Glomerular endothelial cell (primary cell): ENCODE data around the gene KIAA0825. TPM values are rescaled to one million over a fixed set of nuclear protein-coding genes. Genes with fewer than 3 reads are reported as not detected.

Experiments
- DNase-seq: peaks from one replicate; pipeline ENCODE4 v3.0.0-alpha.2; 2011; ENCODE audit warnings: low read depth, low spot score; ENCODE audit errors: extremely low read depth
- total RNA-seq: library from RNA; depleted of rRNA; stranded (reverse); fragments of >200 nt; gene quantifications from 2 replicates; pipeline ENCODE4 v1.2.3, GENCODE V29; 2015

Gene KIAA0825
- total RNA-seq, 1 donor from 2014 or later: 3.0 TPM

DNA sequence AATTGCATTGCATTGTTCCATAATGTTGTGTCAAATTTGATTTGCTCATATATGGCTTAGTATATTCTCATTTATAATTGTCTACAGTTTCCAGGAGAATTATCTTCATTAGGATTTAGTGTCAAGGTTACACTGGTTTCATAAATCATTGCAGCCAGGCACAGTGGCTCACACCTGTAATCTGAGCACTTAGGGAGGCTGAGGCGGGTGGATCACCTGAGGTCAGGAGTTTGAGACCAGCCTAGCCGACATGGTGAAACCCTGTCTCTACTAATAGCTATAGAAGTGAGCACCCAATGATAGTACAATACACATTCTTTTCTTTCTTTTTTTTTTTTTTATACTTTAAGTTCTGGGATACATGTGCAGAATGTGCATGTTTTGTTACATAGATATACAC, 282.5 kb downstream of the KIAA0825 start:
- no peak for DNase-seq

DNA sequence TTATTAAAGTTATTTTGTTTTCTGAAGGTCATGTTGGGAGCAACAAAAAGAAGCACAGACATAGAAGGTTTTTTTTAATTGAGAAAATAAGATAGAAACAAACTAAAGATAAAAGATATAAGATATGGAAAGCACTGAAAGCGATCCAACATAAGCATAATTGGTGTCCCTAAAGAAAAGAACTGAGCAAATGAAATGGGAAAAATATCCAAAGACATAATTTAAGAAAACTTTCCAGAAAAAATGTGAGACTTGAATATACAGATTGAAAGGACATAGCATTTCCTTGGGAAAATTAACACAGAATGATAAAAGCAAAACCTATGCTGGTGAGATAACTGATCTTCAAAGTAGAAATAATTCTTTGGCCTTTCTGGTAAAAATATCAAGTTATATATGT, 289.3 kb downstream of the KIAA0825 start:
- no peak for DNase-seq

DNA sequence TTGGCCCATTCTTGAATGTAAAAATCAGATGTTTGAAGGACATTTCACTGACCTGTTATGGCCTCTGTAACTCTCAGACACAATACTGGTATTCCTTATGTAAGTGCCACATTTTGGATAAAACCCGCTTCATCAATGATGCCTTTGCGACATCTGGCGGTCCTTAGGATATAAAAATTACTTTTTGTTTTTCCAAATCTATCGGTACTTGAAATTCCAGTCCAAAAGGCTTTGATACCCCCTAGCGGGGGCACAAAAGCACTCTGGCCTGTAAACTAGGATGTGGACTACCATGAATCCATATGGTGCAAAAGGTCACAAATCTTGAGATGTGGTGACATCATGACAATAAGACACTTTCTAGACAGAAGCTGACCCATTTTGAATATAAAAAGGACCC, 291.8 kb downstream of the KIAA0825 start:
- no peak for DNase-seq

DNA sequence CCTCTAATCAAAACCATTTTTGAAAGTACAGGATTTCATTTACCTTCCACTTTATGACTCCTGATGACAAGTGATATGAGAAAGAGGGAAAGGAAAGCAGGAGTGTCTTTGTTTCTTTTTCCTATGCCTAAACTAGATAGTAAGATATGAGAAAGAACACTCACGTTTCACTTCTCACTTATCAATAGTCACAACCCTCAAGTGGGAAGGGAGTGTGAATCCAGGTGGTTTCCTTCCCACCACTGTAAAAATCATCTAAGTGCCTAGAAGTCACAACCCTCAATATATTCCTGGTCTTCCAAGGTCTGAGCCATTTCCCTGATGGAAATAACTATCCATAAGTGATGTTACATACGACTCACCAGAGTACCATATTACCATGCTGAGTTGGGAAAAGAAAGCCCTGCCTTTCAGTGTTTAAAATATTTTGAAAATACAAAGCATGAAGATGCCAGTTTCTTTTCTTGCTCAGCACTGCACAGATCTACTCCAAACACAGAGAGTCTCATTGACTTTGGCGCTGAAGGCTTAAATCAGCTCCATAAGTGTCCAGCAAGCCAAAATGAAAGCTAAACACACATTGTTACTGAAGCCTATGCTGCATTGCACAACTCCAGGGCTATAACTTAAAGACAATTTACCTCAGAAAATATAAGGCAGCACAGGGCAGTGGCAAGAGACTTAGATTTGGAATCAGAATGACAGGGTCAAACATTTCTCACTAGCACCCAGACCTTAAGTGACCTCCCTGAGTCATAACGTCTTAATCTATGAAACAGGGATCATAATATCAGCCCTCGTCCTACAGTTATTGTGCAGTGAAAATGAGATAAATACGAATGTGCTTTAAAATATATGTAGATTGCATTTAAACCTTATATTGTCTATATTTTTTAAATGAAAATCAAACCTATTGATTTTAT, 301.2 kb downstream of the KIAA0825 start:
- no peak for DNase-seq

DNA sequence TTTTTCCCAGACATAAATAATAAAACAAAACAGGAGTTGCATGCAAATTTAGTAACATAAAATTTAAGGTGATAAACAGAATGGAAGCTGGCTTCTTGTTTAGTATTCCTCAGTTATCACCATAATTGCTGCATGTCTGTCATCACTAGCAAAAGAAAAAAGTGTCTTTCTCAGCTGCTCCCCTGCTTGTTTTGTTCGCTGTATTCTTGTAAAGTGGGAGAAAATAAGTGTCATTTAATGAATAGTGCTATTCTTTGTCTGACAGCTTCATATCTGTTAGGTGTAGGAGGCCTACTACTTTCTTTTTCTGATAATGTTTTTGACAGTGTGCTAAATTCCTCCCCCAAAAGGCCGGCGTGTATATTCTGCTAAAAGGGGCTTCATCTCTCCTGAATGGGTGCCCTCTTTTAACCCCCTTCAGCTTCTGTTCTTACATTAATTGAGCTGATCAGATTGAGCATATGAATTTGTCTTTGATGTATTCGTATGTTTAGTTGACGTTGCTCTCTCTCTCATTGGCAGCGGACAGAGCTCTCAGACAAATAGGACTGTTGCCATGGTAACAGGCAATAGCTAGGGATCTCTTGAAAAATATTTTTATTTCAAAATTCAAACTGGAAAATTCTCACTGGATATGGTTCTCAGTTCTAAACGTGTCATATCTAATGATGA, 303.8 kb downstream of the KIAA0825 start:
- no peak for DNase-seq

DNA sequence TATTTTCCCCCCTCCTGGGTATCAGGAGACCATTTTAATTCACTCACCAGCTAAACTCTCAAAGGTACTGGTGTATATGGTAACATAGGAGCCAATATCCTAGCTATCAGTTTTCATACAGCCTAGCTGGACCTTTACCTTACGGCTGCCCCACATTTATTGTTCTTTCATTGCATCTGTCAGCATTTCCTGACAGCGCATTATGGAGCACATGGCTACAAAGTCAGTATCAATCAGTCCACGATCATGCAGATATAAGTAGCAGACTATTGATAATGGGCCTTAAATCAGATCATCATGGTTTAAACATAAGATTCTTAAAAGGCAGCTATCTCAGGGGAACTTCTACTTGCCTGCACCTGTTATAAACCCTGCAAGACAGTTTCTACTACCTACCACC, 304.7 kb downstream of the KIAA0825 start:
- DNase-seq: no peak

DNA sequence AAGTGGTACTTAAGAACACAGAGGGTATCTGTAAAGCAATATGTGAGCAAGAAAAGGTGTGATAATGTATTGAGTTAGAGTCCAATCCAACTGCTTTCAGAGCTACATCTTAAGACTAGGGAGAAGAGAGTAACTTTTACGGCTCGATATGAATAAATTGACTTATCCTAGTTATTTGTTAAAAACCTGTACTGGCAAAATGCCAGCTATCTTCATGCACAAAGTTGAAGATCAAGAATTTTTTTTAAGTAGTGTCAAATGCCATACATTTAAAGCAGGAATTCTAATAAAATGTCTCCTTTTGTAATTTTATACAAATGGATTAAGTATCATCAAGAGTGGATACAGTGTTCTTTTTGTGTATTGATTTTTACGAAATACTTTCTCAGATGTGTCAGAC, 305.2 kb downstream of the KIAA0825 start:
- DNase-seq: no peak

DNA sequence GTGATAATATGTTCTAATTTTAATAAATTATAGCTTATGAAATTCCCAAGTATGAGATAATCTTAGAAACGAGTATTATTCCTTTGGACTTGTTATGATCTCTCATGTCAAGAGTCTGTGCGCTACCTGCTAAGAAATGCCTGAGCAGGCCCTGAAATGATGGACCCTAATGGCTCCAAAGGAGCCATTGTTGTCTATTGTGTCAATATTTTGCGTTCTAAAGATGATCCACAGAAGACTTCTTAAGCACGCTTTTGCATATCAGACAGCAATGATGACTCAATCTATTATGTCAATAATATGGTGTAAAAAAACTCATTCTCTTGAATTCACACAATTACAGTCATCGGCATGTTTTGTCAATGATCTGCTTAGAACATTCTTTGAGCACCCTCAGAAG, 306.1 kb downstream of the KIAA0825 start:
- DNase-seq: no peak

DNA sequence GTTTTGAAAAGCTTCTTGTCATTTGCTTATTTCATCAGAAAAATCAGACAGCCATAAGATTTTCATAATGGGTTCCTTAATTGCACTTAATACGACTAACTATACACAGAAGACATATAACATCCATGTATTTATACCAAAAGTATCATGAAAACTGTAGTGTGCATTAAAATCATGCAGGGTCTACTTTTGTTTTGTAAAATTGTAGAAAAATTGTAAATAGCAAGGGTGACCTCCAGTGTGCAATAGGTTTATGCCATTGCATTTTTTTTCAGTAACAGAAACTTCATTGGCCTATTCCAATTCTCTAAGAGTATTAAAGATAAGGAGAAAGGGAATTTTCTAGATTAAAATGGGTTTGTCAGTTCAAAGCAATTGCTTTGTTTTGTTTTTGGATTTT, 307.6 kb downstream of the KIAA0825 start:
- no peak for DNase-seq

DNA sequence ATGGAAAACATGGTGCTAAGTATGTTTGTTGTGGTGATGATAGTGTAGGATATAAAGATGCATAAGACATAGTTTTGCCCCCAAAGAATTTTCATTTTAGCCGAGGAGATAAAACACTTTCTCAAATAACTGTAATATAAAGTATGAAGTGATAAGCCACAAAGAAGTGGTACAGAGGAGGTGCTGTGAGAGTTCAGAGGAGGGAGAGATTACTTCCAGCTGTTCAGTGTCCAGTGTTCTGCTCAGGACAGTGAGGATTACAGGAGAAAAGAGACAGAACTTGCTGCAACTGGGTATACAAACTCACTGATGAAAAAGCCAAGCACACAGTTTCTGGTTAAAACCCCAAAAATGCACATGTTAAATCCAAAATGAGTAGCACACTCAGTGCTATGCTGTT, 309.3 kb downstream of the KIAA0825 start:
- DNase-seq: no peak

DNA sequence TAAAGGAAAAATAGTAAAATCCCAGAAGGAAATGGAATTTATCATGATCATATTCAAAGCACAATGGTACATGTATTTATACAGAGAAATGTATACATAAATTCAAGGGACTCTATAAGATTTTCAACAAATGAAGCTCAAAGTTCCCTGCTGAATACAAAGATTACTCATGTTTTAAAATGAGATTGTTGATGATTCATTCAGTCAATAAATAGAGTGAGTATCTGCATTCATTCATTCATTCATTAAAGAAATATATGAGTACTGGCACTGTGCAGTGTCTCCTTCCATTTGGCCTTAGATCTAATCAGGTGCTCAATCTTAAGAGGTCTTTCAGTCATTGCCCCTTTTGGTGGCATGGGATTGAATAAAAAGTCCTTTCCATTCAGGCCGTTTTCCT, 310.0 kb downstream of the KIAA0825 start:
- DNase-seq: no peak

DNA sequence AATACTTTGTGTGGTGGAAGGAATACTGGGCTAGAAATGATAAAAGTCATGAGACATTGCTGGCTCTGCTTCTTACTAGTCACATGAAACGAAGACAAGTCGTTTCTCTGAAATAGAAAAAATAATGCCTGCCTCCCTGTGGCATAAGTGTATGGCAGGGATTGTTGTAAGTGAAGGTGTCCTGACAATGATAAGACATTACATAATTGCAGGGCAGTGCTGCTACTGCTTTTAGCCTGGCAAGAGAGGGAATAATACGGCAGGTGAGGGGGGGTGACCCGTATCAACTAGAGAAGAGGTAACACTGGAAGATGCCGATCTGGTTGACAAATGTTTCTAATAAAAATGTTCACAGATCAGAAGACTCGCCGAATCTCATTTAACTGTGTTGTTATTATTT, 314.3 kb downstream of the KIAA0825 start:
- DNase-seq: no peak

DNA sequence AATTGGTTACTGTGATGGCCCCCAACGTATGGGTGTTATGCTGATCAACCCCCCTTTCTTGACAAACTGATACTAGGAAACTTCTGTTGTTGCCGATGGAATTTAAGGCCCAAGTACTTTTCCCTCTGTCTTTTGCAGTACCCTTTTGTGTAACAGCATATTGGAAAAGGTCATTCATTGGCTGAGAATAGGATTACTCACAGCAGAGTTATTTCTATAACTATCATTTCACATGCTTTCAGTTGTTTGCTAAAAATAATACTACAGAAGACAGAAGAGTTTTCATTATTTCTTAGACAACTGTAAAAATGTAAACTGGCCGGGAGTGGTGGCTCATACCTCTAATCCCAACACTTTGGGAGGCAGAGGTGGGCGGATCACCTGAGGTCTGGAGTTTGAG, 329.5 kb downstream of the KIAA0825 start:
- DNase-seq: no peak

DNA sequence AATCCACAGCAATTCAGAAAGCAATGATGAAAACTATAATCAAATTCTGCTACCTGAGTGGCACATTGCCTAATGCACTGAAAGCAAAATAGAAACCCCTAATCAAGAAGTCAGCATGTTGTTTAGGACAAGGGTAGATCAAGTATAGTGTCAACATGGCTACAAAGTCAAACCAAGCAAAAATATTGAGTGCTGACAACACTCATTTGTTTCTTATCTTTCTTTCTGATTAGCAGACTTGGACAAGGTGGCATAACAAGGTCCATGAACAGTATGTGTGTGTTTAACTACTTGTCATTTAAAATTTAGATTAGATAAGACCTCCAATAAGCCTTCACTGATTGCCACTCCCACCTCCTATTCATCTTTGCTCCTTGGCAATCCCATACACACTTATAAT, 332.4 kb downstream of the KIAA0825 start:
- no peak for DNase-seq

DNA sequence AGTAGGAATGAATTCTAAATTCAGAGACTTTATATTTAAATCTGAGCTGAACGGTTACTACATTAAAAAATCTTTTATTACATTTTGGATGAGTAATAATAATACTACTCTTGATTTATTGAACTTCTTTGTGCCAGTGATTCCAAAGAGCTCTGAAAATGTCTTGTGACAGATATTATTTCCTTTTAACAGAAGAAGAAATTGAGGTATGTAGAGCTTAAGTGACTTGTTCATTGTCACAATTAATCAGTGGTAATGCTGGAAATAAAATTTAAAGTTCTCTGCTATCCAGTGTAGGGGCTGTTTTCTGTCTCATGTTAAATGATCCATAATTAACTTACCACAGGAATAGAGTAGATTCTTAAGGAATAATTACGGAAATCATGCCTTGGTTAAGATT, 335.3 kb downstream of the KIAA0825 start:
- no peak for DNase-seq

DNA sequence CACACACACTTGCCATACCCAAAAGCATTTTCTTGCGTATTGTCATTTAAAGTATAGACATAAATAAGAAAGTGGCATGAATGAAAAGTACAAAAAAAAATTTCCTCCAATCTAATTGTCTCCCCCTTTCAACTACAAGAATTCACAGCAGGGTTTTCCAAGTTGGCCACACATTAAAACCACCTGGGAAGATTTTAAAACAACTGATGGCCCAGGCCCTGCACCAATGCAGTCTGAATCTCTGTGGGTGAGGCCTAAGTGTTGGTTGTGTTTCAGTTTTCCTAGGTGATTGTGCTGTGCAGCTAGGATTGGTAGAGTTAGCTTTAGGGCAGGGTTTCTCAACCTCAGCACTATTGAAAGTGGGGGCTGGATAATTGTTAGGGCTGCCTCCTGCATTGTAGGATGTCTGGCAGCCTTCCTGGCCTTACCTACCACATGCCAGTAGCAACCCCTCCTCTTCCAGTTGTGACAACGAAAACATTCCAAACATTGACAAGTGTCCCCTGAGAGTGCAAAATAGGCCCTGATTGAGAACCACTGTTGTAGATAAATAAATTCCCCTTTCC, 337.1 kb downstream of the KIAA0825 start:
- DNase-seq: no peak

DNA sequence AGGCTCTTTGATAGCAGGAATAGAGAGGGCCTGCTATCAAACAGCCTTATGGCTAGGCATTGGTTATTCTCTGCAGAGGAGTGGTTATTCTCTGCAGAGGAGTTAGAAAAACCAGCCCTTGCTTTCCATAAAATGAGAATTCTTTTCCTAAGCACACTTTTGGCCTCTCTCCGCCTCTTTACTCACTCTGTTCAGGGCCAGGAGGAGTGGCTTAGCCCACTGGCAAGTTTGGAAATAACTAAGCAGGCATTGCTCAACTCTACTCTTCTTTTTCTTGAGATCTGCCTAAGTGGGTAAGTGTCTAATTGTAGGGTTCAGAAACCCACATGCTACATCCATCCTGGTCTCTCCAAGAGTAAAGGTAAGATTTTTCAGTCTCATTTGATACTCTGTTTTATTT, 341.7 kb downstream of the KIAA0825 start:
- no peak for DNase-seq

DNA sequence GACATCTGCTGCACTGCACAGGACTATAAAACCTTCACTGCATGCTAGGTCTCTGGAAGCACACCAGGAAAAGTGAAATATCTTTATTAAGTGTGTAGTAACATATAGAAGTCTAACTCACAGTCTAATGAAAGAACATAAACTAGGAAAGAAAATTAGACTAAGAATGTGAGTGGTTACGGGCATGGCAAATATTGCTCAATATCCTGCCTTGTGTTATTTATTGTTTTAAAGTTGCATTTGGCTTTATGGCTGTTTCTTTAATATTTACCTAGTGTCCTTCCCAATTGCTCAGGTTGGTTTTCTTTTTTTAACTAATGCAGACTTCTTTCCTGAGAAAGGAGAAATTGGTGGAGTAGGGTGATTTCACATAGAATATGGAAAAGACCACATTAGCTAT, 342.4 kb downstream of the KIAA0825 start:
- no peak for DNase-seq

DNA sequence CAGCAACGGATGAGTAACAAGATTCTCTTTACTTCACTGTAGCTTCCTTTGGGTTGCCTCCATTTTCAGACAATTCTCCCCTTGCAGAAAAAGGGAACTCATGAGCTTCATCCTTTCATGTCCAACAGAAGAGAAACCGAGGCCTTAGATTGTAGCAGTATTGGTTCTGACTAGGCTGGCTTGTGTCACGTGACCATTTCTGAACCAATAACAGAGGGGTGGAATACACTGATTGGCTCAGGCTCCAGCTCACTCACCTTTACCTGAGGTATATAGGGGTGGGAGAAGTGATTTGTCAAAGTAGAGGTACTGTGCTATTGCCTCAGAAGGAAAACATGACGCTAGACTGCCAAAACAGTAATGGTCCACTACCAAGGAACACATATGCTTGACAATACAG, 343.7 kb downstream of the KIAA0825 start:
- DNase-seq: no peak

DNA sequence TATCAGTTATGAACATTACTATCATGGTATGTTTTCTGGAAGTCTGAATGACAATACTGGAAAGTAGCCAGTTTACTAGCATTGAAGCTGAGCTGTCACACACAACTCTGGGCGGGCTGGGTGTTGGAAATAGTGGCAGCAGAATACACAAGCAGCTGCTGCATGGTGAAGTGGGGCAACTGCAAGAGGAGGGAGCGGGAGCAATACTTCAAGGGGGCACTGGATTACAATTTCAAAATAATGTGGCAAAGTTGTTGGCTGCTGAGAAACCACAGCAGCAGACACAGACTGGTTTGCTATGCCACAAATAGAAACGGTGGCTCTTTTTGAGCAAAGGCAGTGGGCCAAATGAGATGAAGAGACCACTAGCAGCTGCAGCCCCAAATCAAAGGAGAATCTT, 350.2 kb downstream of the KIAA0825 start:
- DNase-seq: no peak

DNA sequence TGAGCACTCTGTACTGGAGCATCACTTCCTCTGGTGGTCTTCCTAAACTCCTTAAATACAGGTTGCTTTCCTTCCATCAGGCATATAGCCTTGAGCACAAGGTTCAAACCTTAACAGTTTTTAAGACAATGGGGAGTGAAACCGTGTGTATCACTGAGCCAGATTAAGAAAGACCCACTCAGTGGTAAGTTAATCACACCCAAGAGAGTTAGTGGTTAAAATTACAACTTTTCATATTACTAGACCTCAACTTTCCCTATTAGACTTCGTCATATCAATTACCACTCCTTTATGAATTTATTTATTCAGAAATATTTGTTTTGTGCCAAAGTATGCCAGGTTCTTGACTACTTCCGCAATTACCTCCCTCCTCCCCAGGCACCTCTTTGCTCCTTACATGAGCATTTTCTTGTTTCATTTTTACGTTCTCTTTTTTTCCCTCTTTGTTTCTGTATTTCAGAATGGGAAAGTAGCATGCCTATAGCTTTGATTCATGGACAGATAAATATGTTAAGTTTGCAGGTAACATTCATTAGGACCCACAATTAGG, 351.0 kb downstream of the KIAA0825 start:
- DNase-seq: no peak

DNA sequence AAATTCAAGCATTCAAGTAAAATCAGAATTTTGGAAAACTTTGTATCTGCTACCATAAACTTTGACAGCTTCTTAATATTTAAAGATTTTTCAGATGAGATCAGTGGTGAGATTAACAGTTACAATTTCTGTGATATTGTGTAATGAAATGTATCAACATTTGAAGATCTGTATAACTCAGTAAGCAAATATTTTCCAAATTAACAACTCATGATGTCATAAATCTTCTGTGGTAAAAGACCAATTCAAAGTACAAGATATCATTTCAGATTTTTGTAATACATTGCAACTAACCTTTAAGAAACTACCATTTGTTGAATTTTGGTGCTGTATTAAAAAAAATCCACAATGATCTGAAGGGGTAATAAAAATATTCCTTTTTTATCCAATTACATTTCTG, 352.2 kb downstream of the KIAA0825 start:
- no peak for DNase-seq
